Astrocyte (in vitro differentiated cells and primary cell): ENCODE data around the gene RPL35A.
A peak's percentile ranks its signal among the peaks of the same experiment; 100 is the strongest.

ENCODE experiments used
- EZH2 ChIP-seq: IDR thresholded peaks from 2 replicates; pipeline ENCODE4 v1.6.1; 2012; ENCODE audit warnings: mild to moderate bottlenecking, low read length, inconsistent platforms; ENCODE audit not compliant: insufficient read depth
- TF ChIP-seq, protein P1 (sequence below): IDR thresholded peaks from 2 replicates; pipeline ENCODE4 v1.5.1; 2011; ENCODE audit warnings: low read depth, mild to moderate bottlenecking, inconsistent platforms, low read length, moderate library complexity; ENCODE audit not compliant: insufficient read depth

DNA sequence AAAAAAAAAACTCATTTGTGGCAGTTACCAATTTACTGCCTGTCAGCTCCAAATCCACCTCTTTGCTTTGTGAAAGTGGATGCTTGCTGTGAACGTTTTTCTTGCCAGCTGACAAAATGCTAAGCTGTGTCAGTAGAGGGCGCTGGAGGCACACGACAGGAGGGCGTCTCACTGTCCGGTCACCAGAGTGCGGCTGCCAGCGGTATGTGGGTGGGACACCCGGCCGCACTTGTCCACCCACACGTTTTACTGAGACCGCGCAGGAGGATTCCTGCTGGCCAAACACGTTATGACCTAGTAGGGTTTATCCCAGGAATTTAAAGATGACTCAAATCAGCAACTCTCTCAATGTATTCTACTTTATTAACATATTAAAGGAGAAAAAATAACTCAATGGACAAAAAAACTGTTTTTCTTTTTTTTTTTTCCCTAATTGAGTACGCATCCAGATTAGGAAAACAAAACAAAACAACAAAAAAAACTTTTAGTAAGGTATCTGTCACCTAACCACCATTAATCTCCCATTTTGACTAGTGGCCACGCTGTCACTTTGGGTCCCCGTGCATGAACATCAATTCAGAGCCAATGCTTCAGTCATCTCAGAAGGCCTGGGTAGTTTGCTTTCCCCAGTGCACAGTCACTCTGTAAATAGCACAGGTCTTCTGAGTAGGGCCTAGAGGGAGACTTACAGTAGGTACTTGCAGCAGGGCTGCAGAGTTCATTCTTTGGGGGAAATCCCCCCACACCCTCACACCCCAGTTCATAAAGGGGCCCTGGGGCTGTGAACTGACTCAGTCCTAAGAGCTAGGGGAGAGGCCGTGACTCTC is 43.8 kb upstream of the RPL35A start:
- TF ChIP-seq, protein P1, sequence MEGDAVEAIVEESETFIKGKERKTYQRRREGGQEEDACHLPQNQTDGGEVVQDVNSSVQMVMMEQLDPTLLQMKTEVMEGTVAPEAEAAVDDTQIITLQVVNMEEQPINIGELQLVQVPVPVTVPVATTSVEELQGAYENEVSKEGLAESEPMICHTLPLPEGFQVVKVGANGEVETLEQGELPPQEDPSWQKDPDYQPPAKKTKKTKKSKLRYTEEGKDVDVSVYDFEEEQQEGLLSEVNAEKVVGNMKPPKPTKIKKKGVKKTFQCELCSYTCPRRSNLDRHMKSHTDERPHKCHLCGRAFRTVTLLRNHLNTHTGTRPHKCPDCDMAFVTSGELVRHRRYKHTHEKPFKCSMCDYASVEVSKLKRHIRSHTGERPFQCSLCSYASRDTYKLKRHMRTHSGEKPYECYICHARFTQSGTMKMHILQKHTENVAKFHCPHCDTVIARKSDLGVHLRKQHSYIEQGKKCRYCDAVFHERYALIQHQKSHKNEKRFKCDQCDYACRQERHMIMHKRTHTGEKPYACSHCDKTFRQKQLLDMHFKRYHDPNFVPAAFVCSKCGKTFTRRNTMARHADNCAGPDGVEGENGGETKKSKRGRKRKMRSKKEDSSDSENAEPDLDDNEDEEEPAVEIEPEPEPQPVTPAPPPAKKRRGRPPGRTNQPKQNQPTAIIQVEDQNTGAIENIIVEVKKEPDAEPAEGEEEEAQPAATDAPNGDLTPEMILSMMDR = peak; percentile 92
- TF ChIP-seq EZH2 = no peak
